ENCODE results near the gene SIRPB1.
"Not testable (repeated sequence)": the region's sequence is repeated elsewhere in the genome, so short reads cannot be mapped to it uniquely, and the experiment has no call there.

The SIRPB1 gene

DNA sequence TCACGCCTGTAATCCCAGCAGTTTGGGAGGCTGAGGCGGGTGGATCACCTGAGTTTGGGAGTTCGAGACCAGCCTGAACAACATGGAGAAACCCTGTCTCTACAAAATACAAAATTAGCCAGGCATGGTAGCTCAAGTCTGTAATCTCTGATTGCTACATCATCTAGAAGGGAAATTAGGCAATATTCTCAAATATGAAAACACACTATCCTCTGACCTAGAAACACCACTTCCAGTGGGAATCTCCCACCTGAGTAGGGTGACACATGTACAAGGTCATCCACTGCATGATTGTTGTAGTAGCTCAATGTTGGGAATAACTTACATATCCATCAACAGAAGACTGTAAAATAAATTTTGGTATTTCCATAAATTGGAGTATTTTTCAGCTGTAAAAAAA lies 43.2 kb downstream of the SIRPB1 start:
- no peak overlapping the region for H3K4me3 ChIP-seq (ENCODE audit: low read depth, low read length)
- TF ChIP-seq, protein P1, sequence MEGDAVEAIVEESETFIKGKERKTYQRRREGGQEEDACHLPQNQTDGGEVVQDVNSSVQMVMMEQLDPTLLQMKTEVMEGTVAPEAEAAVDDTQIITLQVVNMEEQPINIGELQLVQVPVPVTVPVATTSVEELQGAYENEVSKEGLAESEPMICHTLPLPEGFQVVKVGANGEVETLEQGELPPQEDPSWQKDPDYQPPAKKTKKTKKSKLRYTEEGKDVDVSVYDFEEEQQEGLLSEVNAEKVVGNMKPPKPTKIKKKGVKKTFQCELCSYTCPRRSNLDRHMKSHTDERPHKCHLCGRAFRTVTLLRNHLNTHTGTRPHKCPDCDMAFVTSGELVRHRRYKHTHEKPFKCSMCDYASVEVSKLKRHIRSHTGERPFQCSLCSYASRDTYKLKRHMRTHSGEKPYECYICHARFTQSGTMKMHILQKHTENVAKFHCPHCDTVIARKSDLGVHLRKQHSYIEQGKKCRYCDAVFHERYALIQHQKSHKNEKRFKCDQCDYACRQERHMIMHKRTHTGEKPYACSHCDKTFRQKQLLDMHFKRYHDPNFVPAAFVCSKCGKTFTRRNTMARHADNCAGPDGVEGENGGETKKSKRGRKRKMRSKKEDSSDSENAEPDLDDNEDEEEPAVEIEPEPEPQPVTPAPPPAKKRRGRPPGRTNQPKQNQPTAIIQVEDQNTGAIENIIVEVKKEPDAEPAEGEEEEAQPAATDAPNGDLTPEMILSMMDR (conservative IDR thresholded peaks at IDR 0.05; ENCODE audit: low read depth, low read length): no peak
- DNase-seq (ENCODE audit: low read depth): no peak

DNA sequence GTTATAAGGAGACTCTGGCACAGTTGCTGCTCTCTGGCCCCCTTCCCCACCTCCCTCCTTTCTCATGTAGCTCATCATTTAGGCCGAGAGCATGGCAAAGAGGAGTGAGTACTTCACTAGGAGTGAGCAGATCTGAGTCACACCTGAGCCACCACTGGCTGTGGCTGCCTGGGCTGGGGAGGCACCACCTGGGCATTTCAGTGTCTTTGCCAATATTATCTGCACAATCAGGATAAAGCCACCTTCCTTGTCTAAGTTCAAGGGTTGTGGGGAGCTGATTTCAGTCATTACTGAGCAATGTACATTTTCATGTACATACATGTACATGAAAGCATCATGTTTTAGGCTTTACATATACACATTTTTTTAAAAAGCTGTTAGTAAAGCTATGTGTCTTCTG lies 43.8 kb downstream of the SIRPB1 start:
- not testable (repeated sequence) for H3K4me3 ChIP-seq (ENCODE audit: low read depth, low read length)

DNA sequence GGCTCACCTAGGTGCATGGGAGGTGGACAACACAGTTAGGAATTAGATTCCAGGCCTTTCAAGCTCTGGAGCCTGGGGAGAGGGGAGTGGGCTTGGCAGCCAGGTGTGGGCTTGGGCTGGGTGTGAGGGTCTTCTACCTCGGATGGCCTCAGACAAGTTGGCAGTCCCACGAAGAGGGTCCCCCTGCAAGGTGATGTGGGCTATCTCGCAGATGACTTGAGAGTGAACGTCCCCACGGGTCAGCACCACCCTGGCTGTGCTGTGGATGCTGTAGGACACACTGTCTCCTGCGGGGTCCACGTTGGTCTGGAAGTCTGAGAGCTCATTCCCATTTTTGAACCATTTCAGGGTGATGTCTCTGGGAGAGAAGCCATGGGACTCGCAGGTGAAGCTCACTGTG lies 48.2 kb downstream of the SIRPB1 start:
- not testable (repeated sequence) for DNase-seq (ENCODE audit: low read depth); H3K4me3 ChIP-seq (ENCODE audit: low read depth, low read length)

More for the DNA sequence above, 43.8 kb downstream of the SIRPB1 start:
- DNase-seq (ENCODE audit: low read depth): not testable (repeated sequence)
